C4-2B (cell line): ENCODE results near the gene CLEC18C.
"Not testable (repeated sequence)": the region's sequence is repeated elsewhere in the genome, so short reads cannot be mapped to it uniquely, and the experiment has no call there.

Experiments used
- CTCF ChIP-seq: fragments of 450-650 bp; conservative IDR thresholded peaks from 2 replicates; pipeline ENCODE4 v1.5.1; 2017; ENCODE audit warnings: mild to moderate bottlenecking
- ZFX ChIP-seq: fragments of 450-650 bp; IDR thresholded peaks from 2 replicates; pipeline ENCODE4 v1.6.1; 2017

GRCh38 chr16:70197611-70198010 lies 24.0 kb downstream of the CLEC18C start:
- TF ChIP-seq CTCF, ZFX: not testable (repeated sequence)
